ENCODE results near the gene LAD1.

DNA sequence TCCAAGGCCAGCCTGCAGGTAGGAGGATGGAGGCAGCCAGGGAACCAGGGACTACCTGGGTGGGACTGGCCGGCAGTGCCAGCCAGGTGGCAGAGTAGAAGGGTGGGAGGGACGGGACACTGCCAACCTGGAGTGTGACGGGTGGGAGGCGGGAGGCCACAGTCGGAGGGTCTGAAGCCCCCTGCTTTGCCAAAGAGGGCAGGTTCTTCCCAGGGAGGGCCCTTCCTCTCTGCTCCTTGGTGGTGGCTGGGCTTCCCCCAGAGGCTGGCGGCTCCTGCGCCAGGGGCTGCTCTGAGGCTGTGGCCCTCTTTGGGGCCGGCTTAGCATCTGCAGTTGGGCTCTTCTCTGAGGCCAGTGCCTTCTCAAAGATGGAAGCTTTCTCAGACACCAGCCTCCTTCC lies 12.9 kb downstream of the LAD1 start:
- TF ChIP-seq ARNT (IDR thresholded peaks at IDR 0.05) (no peak), BHLHE40 (IDR thresholded peaks at IDR 0.05; ENCODE audit: borderline replicate concordance) (no peak), FOXA1 (IDR thresholded peaks at IDR 0.05) (no peak), TARDBP (IDR thresholded peaks at IDR 0.05) (no peak), LEF1 (IDR thresholded peaks at IDR 0.05; ENCODE audit: borderline replicate concordance) (no peak), ELF4 (IDR thresholded peaks at IDR 0.05) (no peak), L3MBTL2 (conservative IDR thresholded peaks at IDR 0.05) (no peak), SUZ12 (IDR thresholded peaks at IDR 0.05) (no peak), NFRKB (IDR thresholded peaks at IDR 0.05) (no peak), SP1 (IDR thresholded peaks at IDR 0.05) (no peak)
- TF ChIP-seq, protein P1, sequence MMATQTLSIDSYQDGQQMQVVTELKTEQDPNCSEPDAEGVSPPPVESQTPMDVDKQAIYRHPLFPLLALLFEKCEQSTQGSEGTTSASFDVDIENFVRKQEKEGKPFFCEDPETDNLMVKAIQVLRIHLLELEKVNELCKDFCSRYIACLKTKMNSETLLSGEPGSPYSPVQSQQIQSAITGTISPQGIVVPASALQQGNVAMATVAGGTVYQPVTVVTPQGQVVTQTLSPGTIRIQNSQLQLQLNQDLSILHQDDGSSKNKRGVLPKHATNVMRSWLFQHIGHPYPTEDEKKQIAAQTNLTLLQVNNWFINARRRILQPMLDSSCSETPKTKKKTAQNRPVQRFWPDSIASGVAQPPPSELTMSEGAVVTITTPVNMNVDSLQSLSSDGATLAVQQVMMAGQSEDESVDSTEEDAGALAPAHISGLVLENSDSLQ (IDR thresholded peaks at IDR 0.05): no peak

Data from HEK293T (cell line).